Right cardiac atrium (tissue), 5 donors: ENCODE results near the gene LAS1L. TPM values are rescaled to one million over a fixed set of nuclear protein-coding genes. Genes with fewer than 3 reads are reported as not detected.

Experiments
- ATAC-seq, 2 donors: fragments of 200-7000 bp; cut with Tn5 transposase; one replicate each; pipeline versions ENCODE4 v1.8.0 to v1.9.1; 2020; ENCODE audit warnings: moderate library complexity in 2 of 2, mild to moderate bottlenecking in 1 of 2
- DNase-seq, 3 donors: peaks; one replicate each; pipeline ENCODE4 v3.0.0-alpha.2; 2020
- H3K27ac ChIP-seq: one replicate; pipeline ENCODE4 v1.5.1; 2013; ENCODE audit warnings: mild to moderate bottlenecking, low read length, control low read depth, moderate library complexity
- H3K27me3 ChIP-seq: one replicate; pipeline ENCODE4 v1.6.1; 2013; ENCODE audit not compliant: control insufficient read depth, insufficient read depth
- H3K4me1 ChIP-seq: one replicate; pipeline ENCODE4 v1.6.1; 2013; ENCODE audit warnings: low read length; ENCODE audit not compliant: control insufficient read depth, insufficient read depth
- H3K4me3 ChIP-seq: one replicate; pipeline ENCODE4 v1.5.1; 2013; ENCODE audit warnings: low read length, control low read depth
- H3K9me3 ChIP-seq: one replicate; pipeline ENCODE4 v1.6.1; 2013; ENCODE audit warnings: low read length; ENCODE audit not compliant: control insufficient read depth
- WGBS: extraction: QIAGEN DNeasy Blood & Tissue Kit; methylation state at CpG from one replicate; pipeline ENCODE4 v1.1.7; 2013; 5-methylcytosine and 5-hydroxymethylcytosine counted together
- intact Hi-C, 4 donors: fragments of 100-400 bp; cut with DNase I; formaldehyde crosslinking; loops; one replicate each; pipeline versions ENCODE4 v1.11.0 to v1.14.0; 2022 to 2023
- polyA plus RNA-seq: library from polyadenylated mRNA; stranded (reverse); fragments of 200-250 nt; gene quantifications from one replicate; pipeline ENCODE4 v1.2.3, GENCODE V29; 2013
- total RNA-seq, 4 donors: library from RNA; stranded (reverse); fragmentation: NEBNext Ultra II Directional; extraction: Animal tissue kit (Norgen Biotek cat#: 25700); gene quantifications; one replicate each; pipeline ENCODE4 v1.2.1, GENCODE V29; 2021
- donor health status: healthy with polysubstance abuse.
- donor health status: DM: no; HTN: yes; CAD: no.
- donor health status: DM: no; HTN: no; CAD: no.
- donor health status: DM: no; HTN: yes; CAD: no; lungs with severe emphysema.
- donor health status: DM: yes; HTN: yes; CAD: no.

The LAS1L gene
- total and polyA plus RNA-seq, 5 donors = 13.1 to 20.4 (median 16.2) TPM

DNA sequence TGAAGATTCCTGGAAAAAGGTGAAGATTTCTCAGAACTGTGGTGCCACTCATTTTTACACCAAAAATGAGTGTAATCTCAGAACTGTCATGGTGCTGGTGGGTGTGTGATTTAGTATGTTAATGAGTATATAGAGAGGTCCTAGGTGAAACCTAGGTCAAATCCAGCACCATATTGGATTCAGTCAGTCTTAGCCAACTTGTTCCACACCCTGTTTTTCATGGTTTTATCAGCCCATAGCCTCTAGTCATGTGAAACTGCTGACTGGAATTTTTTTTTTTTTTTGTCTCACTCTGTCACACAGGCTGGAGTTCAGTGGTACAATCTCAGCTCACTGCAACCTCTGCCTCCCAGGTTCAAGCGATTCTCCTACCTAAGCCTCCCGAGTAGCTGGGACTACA lies 58.0 kb downstream of the LAS1L start:
- WGBS = 97% methylated on average over 2 of the region's 2 CpGs
- H3K9me3 ChIP-seq = no peaks in the 10 kb centered on the region
- no peak overlapping the region for H3K27ac ChIP-seq
- H3K4me1 ChIP-seq = no peaks in the 10 kb centered on the region
- no peaks in the 10 kb centered on the region for H3K27me3 ChIP-seq
- ATAC-seq (no peak), DNase-seq (no peak)
- H3K4me3 ChIP-seq = no peak overlapping the region
- intact Hi-C loops = no loop called here

DNA sequence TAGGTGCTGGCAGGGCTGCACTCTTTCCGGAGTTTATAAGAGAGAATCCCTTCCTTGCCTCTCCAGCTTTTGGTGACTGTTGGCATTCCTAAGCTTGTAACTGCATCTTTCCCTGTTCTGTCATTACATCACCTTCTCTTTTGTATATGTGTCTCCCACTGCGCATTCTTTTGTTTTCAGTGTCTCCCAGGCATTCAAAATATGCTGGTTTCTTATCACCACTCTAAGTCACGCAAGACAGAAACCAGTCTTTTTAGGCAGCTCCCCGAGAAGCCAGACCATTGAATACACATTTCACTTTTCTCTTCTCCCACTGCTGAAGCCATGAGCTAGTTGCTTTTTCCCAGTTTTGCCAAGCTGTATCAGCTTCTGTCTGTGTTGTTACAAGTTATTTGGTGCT lies 71.0 kb downstream of the LAS1L start:
- ATAC-seq (no peak), DNase-seq (no peak)
- Histone ChIP-seq H3K9me3 (no peaks in the 10 kb centered on the region), H3K27me3 (no peaks in the 10 kb centered on the region), H3K27ac (no peak overlapping the region), H3K4me3 (no peak overlapping the region), H3K4me1 (no peaks in the 10 kb centered on the region)
- WGBS = 11% methylated on average over 4 of the region's 4 CpGs
- intact Hi-C loops = no loop called here

Other genes with a start within 250 kb of the LAS1L start
- 100 to 1,000 TPM; 111 to 201 (median 120) TPM for gene MSN, start 132.9 kb upstream of the LAS1L start, total RNA-seq
- 78.1 TPM for gene MSN, start 132.9 kb upstream of the LAS1L start, polyA plus RNA-seq